ENCODE measurements around the gene PTGDR2.

The PTGDR2 gene

GRCh38 chr11:60858731-60859464 lies 3.1 kb upstream of the PTGDR2 start:
- DNase-seq (ENCODE audit: low read depth, low spot score), result no peak

GRCh38 chr11:60858236-60858635 lies 2.5 kb upstream of the PTGDR2 start:
- DNase-seq (ENCODE audit: low read depth, low spot score), result no peak

GRCh38 chr11:60857378-60858232 lies 1.9 kb upstream of the PTGDR2 start:
- DNase-seq (ENCODE audit: low read depth, low spot score), result no peak

- DNase-seq (ENCODE audit: low read depth, low spot score), result no peak
These were observed 664 bp downstream of the PTGDR2 start for GRCh38 chr11:60854847-60855725.

- DNase-seq (ENCODE audit: low read depth, low spot score), result no peak
These were observed 1.5 kb downstream of the PTGDR2 start for GRCh38 chr11:60854140-60854846.

GRCh38 chr11:60852982-60853950 lies 2.5 kb downstream of the PTGDR2 start:
- DNase-seq (ENCODE audit: low read depth, low spot score), result no peak

- DNase-seq (ENCODE audit: low read depth, low spot score), result peak; percentile 81
These were observed 3.4 kb downstream of the PTGDR2 start for GRCh38 chr11:60852117-60852981.

GRCh38 chr11:60851327-60852104 lies 4.2 kb downstream of the PTGDR2 start:
- DNase-seq (ENCODE audit: low read depth, low spot score), result no peak

- DNase-seq (ENCODE audit: low read depth, low spot score), result no peak
These were observed 5.9 kb downstream of the PTGDR2 start for GRCh38 chr11:60849641-60850520.

- no peak for DNase-seq (ENCODE audit: low read depth, low spot score)
These were observed 7.0 kb downstream of the PTGDR2 start for GRCh38 chr11:60848714-60849151.

- no peak for DNase-seq (ENCODE audit: low read depth, low spot score)
These were observed 7.9 kb downstream of the PTGDR2 start for GRCh38 chr11:60847896-60848295.

- DNase-seq (ENCODE audit: low read depth, low spot score), result no peak
These were observed 8.5 kb downstream of the PTGDR2 start for GRCh38 chr11:60847281-60847680.

- no peak for DNase-seq (ENCODE audit: low read depth, low spot score)
These were observed 10.4 kb downstream of the PTGDR2 start for GRCh38 chr11:60845338-60845737.

GRCh38 chr11:60844870-60845221 lies 10.9 kb downstream of the PTGDR2 start:
- no peak for DNase-seq (ENCODE audit: low read depth, low spot score)

- no peak for DNase-seq (ENCODE audit: low read depth, low spot score)
These were observed 11.5 kb downstream of the PTGDR2 start for GRCh38 chr11:60844045-60844869.

Measured in ELF-1 (cell line).